ENCODE data around the gene EXT2. TPM values are rescaled to one million over a fixed set of nuclear protein-coding genes. Genes with fewer than 3 reads are reported as not detected.

Gene EXT2
- total RNA-seq, 2 donors from 2014 or later: 47.7 to 60.3 TPM

DNA sequence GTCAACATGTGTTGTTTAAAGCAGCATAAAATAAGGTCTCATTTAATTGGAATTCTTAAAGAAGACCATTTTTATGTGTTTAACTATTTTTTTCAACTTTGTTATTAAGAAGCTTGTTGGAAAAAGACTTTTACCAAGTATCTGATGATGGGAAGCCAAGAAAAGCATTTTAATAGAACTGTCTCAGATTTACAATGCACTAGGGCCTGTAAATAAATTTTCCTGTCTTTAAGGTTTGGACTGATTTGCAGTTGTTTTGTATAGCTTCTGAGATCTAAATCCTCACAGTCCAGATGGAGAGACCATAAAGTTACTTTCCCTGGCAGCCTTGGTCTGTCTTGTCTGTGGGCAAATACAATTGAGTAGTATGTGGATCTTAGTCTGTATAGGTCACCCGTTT is 41.6 kb downstream of the EXT2 start:
- 90% methylated on average over 1 of the region's 1 CpG; no CpG with 5 or more reads in 1 of the 2 experiments for WGBS, 2 experiments (ENCODE audit: insufficient coverage in 1 of 2, insufficient read length in 1 of 2)
- Mint-ChIP-seq H3K4me1 (peaks cover 14% of the 10 kb centered on the region), H3K9me3 (no peaks in the 10 kb centered on the region)

DNA sequence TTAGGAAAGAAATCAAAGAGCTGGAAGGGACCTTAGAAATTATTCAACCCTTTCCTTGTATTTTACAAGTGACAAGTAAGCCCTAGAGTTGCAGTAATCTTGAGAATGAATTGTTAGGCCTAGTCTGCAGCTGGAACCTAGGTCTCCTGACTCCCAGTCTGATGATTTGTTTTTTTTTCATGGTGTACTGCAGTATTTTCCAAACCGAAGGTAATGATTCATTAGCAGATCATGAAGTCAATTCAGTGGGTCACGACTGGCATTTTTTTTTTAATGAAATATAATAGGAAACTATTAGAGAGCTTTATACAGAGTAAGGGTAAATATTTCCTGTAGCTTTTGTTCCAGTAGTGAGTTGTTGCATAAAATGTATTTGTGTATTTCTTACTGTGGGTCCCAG is 42.8 kb downstream of the EXT2 start:
- no peak overlapping the region for H3K4me3 ChIP-seq (ENCODE audit: low read length)
- peaks cover 5% of the 10 kb centered on the region for H3K4me1 ChIP-seq (ENCODE audit: control insufficient read depth, insufficient read depth, low read length)
- no peak overlapping the region for H3K9ac ChIP-seq (ENCODE audit: extremely low read depth, low read length, poor library complexity, severe bottlenecking)
- no peak for DNase-seq
- Mint-ChIP-seq H3K4me1 (peaks cover 14% of the 10 kb centered on the region), H3K27me3 (ENCODE audit: insufficient read depth) (no peaks in the 10 kb centered on the region), H3K9me3 (no peaks in the 10 kb centered on the region), H3K36me3 (ENCODE audit: low read depth) (no peaks in the 10 kb centered on the region), H3K4me3 (no peak overlapping the region), H3K27ac (no peak overlapping the region)
- no peaks in the 10 kb centered on the region for H3K27me3 ChIP-seq (ENCODE audit: control insufficient read depth, insufficient read depth, low read length, poor library complexity, severe bottlenecking)
- WGBS, 2 experiments (ENCODE audit: insufficient coverage in 1 of 2, insufficient read length in 1 of 2): 90 to 100% methylated on average over 2 of the region's 2 CpGs
- H3K27ac ChIP-seq (ENCODE audit: low read depth, low read length): no peak overlapping the region
- peaks cover 3% of the 10 kb centered on the region for H3K36me3 ChIP-seq (ENCODE audit: control insufficient read depth, insufficient read depth, low read length)
- H3K9me3 ChIP-seq (ENCODE audit: control insufficient read depth, low read length): no peaks in the 10 kb centered on the region
- TF ChIP-seq, protein P1, sequence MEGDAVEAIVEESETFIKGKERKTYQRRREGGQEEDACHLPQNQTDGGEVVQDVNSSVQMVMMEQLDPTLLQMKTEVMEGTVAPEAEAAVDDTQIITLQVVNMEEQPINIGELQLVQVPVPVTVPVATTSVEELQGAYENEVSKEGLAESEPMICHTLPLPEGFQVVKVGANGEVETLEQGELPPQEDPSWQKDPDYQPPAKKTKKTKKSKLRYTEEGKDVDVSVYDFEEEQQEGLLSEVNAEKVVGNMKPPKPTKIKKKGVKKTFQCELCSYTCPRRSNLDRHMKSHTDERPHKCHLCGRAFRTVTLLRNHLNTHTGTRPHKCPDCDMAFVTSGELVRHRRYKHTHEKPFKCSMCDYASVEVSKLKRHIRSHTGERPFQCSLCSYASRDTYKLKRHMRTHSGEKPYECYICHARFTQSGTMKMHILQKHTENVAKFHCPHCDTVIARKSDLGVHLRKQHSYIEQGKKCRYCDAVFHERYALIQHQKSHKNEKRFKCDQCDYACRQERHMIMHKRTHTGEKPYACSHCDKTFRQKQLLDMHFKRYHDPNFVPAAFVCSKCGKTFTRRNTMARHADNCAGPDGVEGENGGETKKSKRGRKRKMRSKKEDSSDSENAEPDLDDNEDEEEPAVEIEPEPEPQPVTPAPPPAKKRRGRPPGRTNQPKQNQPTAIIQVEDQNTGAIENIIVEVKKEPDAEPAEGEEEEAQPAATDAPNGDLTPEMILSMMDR (conservative IDR thresholded peaks at IDR 0.05): no peak

More for the DNA sequence above, 41.6 kb downstream of the EXT2 start:
- no peaks in the 10 kb centered on the region for H3K9me3 ChIP-seq (ENCODE audit: control insufficient read depth, low read length)
- Mint-ChIP-seq H3K36me3 (ENCODE audit: low read depth) (no peaks in the 10 kb centered on the region), H3K4me3 (no peak overlapping the region), H3K27ac (no peak overlapping the region), H3K27me3 (ENCODE audit: insufficient read depth) (no peaks in the 10 kb centered on the region)
- H3K4me1 ChIP-seq (ENCODE audit: control insufficient read depth, insufficient read depth, low read length): peaks cover 5% of the 10 kb centered on the region
- DNase-seq: no peak
- H3K9ac ChIP-seq (ENCODE audit: extremely low read depth, low read length, poor library complexity, severe bottlenecking): no peak overlapping the region
- no peak overlapping the region for H3K27ac ChIP-seq (ENCODE audit: low read depth, low read length)
- no peaks in the 10 kb centered on the region for H3K27me3 ChIP-seq (ENCODE audit: control insufficient read depth, insufficient read depth, low read length, poor library complexity, severe bottlenecking)
- H3K4me3 ChIP-seq (ENCODE audit: low read length): no peak overlapping the region
- TF ChIP-seq, protein P1 (conservative IDR thresholded peaks at IDR 0.05): no peak
- H3K36me3 ChIP-seq (ENCODE audit: control insufficient read depth, insufficient read depth, low read length): peaks cover 3% of the 10 kb centered on the region

- no peaks in the 10 kb centered on the region for H3K9me3 Mint-ChIP-seq
- no peak overlapping the region for H3K27ac ChIP-seq (ENCODE audit: low read depth, low read length)
- H3K4me3 Mint-ChIP-seq: no peak overlapping the region
- WGBS, 2 experiments (ENCODE audit: insufficient coverage in 1 of 2, insufficient read length in 1 of 2): 100% methylated on average over 1 of the region's 2 CpGs; no CpG with 5 or more reads in 1 of the 2 experiments
- peaks cover 10% of the 10 kb centered on the region for H3K4me1 Mint-ChIP-seq
- TF ChIP-seq, protein P1 (conservative IDR thresholded peaks at IDR 0.05): no peak
- no peak for DNase-seq
- H3K27me3 ChIP-seq (ENCODE audit: control insufficient read depth, insufficient read depth, low read length, poor library complexity, severe bottlenecking): no peaks in the 10 kb centered on the region
- H3K9me3 ChIP-seq (ENCODE audit: control insufficient read depth, low read length): no peaks in the 10 kb centered on the region
- peaks cover 3% of the 10 kb centered on the region for H3K36me3 ChIP-seq (ENCODE audit: control insufficient read depth, insufficient read depth, low read length)
- H3K9ac ChIP-seq (ENCODE audit: extremely low read depth, low read length, poor library complexity, severe bottlenecking): no peak overlapping the region
- H3K27ac Mint-ChIP-seq: no peak overlapping the region
- H3K4me3 ChIP-seq (ENCODE audit: low read length): no peak overlapping the region
- H3K4me1 ChIP-seq (ENCODE audit: control insufficient read depth, insufficient read depth, low read length): peaks cover 2% of the 10 kb centered on the region
- H3K36me3 Mint-ChIP-seq (ENCODE audit: low read depth): no peaks in the 10 kb centered on the region
- no peaks in the 10 kb centered on the region for H3K27me3 Mint-ChIP-seq (ENCODE audit: insufficient read depth)
These were observed 43.5 kb downstream of the EXT2 start for GRCh38 chr11:44138980-44139379.

Measured in endodermal cell (in vitro differentiated cells).